GM12872 (cell line): ENCODE measurements around the gene HTR1D.

Experiments used
- TF ChIP-seq, protein P1 (sequence below): IDR thresholded peaks from 3 replicates; pipeline ENCODE4 v1.5.1; 2011; ENCODE audit warnings: low read depth, mild to moderate bottlenecking, low read length, moderate library complexity; ENCODE audit not compliant: insufficient read depth

HTR1D gene

GRCh38 chr1:23174426-23175110 lies 42.7 kb downstream of the HTR1D start:
- TF ChIP-seq, protein P1, sequence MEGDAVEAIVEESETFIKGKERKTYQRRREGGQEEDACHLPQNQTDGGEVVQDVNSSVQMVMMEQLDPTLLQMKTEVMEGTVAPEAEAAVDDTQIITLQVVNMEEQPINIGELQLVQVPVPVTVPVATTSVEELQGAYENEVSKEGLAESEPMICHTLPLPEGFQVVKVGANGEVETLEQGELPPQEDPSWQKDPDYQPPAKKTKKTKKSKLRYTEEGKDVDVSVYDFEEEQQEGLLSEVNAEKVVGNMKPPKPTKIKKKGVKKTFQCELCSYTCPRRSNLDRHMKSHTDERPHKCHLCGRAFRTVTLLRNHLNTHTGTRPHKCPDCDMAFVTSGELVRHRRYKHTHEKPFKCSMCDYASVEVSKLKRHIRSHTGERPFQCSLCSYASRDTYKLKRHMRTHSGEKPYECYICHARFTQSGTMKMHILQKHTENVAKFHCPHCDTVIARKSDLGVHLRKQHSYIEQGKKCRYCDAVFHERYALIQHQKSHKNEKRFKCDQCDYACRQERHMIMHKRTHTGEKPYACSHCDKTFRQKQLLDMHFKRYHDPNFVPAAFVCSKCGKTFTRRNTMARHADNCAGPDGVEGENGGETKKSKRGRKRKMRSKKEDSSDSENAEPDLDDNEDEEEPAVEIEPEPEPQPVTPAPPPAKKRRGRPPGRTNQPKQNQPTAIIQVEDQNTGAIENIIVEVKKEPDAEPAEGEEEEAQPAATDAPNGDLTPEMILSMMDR = no peak

DNA sequence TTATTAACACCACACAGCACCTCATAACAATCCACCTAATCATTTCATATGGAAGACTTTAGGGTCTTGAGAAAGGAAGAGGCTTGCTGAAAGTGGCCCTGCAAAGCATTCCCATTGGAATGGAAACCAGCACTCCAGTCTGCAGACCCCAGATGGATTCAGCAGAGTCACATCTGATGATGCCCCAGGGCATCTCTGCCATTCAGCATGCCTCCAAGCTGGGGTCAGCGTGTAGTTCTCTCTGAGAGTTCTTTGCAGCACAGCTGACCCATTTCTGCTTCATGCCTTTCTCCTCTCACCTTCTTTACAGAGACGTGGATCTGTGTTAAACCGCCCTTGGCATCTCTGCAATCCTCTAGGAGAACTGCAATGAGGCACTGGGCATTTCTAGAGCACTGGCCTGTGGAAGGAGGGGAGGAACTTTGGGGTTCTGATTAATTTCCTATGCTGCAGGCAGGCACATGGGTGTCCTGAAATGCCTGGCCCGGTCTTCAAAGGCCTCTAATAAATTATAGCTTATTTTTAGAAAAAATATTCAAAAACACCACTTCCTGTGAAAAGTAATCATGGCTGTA lies 46.0 kb downstream of the HTR1D start:
- TF ChIP-seq, protein P1 = no peak

DNA sequence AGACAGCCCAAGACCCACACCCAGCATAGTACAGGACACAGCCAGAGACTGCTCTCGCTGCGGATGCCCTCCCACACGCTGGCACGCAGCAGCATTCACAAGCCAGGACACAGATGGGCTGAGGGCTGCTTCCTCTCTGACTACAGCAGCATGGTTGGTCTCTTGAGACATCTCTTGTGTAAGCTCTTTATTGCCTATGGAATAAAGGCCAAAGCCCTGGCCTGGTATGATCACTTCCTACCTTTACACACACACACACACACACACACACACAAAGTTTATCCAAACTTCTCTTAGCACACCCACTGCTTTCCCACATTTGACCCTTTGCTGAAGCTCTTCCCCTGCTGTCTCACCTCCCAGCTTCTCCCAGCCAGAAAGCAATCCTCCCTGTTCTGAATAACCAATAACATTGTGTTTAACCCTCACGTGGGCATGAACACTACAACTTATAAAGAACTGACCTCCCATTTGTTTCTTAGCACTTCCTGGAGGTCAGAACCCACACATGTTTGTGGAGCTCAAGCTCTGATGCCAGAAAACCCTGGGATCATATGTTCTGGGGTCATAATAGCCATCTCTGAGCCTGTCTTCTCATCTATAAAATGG lies 47.5 kb downstream of the HTR1D start:
- TF ChIP-seq, protein P1 = no peak

- TF ChIP-seq, protein P1 = no peak
Observed at GRCh38 chr1:23169195-23169575, 48.1 kb downstream of the HTR1D start.

DNA sequence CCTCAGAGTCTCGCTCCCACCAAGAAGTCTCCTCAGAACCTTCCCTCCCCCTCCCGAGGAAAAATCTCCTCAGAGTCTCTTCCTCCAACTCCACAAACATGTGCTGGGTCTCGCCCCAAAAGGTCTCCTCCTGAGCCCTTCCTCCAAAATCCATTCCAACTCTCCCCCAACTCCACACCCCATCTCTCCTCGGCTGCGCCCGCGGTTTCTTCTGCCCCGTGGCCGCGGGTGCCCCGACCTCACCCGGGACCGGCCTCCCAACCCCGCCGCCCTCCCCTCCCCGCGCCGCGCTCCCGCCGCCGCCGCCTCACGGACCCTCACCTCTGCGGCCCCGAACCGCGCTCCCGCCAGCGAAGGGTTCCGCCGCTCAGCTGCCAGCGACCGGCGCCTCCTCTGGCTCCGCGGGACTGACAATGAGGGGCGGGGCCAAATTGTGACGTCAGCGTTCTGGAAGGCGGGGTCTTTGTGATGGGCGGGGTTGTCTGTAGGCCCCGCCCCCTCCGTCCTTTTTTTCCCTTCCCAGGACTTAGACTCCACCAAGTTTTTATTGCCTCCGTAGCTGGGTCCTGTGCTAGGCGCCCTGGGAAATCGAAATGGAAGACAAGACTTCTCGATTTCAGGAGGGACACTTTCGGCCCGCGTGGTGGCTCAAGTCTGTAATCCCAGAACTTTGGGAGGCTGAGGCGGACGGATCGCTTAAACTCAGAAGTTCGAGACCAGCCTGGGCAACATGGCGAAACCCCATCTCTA lies 48.7 kb downstream of the HTR1D start, which contains the start of gene LUZP1:
LUZP1 (minus strand) TSS at position 412 of the 750 bp plus-strand sequence.
- TF ChIP-seq, protein P1 = no peak

DNA sequence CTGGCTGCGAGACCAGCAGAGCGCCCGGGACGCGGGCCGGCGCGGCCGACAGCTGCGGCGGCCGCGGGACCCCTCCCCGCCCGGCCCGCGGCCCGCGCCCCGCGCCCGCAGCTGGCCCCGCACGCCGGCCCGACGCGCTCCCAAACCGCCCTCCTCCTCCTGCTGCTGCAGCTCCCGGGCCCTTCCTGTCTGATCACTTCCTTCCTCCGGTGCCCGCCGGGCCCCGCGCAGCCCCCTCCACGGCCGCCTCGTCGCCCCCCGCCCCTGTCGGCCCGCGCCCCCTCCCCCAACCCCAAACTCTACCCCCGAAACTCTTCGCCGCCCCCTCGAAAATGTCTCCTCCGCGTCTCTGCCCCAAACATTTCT lies 49.2 kb downstream of the HTR1D start:
- TF ChIP-seq, protein P1 = no peak
